IPS-20b (cell line): ENCODE measurements around the gene LYVE1.

Source experiments
- H3K27ac ChIP-seq: one replicate; pipeline ENCODE4 v1.5.1; 2013; ENCODE audit warnings: low read length
- H3K27me3 ChIP-seq: 2 replicates; pipeline ENCODE4 v1.6.1; 2013; ENCODE audit warnings: mild to moderate bottlenecking, low read length, inconsistent platforms; ENCODE audit not compliant: insufficient read depth
- H3K36me3 ChIP-seq: 2 replicates; pipeline ENCODE4 v1.6.1; 2013; ENCODE audit warnings: low read depth, mild to moderate bottlenecking, inconsistent platforms, low read length, moderate library complexity; ENCODE audit not compliant: insufficient read depth
- H3K4me1 ChIP-seq: 2 replicates; pipeline ENCODE4 v1.6.1; 2013; ENCODE audit warnings: mild to moderate bottlenecking, control low read depth, inconsistent platforms, low read length, moderate library complexity; ENCODE audit not compliant: insufficient read depth
- H3K4me3 ChIP-seq: 2 replicates; pipeline ENCODE4 v1.5.1; 2013; ENCODE audit warnings: mild to moderate bottlenecking, low read length, inconsistent platforms
- H3K9ac ChIP-seq: 2 replicates; pipeline ENCODE4 v1.6.1; 2013; ENCODE audit warnings: low read depth, mild to moderate bottlenecking, inconsistent platforms, low read length, moderate library complexity
- H3K9me3 ChIP-seq: 2 replicates; pipeline ENCODE4 v1.6.1; 2013; ENCODE audit warnings: mild to moderate bottlenecking, low read depth, low read length, inconsistent platforms; ENCODE audit not compliant: insufficient read depth

Gene LYVE1

GRCh38 chr11:10572533-10572932, 4.1 kb upstream of the LYVE1 start:
- no peaks in the 10 kb centered on the region for H3K27me3 ChIP-seq
- H3K4me3 ChIP-seq: no peak overlapping the region
- H3K27ac ChIP-seq: no peak overlapping the region
- H3K9ac ChIP-seq: no peak overlapping the region
- H3K36me3 ChIP-seq: no peaks in the 10 kb centered on the region
- H3K4me1 ChIP-seq: peaks cover 16% of the 10 kb centered on the region; the same call in 1 of the 2 replicates
- H3K9me3 ChIP-seq: no peaks in the 10 kb centered on the region

DNA sequence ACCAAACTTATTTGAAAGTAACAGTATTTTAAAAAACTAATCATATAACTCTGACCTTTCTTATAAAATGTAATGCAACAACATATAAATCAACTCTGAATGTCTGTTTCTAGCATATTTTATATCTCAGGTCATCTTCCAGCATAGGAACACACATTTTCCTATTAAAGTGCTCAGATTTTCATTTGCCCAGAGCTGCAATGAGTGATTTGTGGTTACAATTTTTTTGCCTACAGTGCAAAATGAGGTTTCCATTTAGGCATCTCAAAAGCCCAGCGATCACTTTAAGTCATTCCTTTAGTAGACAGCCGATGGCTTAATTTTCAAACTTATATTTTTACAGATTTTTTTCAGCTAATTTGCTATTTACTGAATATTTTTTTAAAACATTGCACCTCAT, 1.0 kb downstream of the LYVE1 start:
- H3K4me3 ChIP-seq: no peak overlapping the region
- H3K4me1 ChIP-seq: peaks cover 14% of the 10 kb centered on the region; the same call in 1 of the 2 replicates
- no peak overlapping the region for H3K27ac ChIP-seq
- H3K36me3 ChIP-seq: no peaks in the 10 kb centered on the region
- H3K9me3 ChIP-seq: no peaks in the 10 kb centered on the region
- H3K9ac ChIP-seq: no peak overlapping the region
- no peaks in the 10 kb centered on the region for H3K27me3 ChIP-seq

DNA sequence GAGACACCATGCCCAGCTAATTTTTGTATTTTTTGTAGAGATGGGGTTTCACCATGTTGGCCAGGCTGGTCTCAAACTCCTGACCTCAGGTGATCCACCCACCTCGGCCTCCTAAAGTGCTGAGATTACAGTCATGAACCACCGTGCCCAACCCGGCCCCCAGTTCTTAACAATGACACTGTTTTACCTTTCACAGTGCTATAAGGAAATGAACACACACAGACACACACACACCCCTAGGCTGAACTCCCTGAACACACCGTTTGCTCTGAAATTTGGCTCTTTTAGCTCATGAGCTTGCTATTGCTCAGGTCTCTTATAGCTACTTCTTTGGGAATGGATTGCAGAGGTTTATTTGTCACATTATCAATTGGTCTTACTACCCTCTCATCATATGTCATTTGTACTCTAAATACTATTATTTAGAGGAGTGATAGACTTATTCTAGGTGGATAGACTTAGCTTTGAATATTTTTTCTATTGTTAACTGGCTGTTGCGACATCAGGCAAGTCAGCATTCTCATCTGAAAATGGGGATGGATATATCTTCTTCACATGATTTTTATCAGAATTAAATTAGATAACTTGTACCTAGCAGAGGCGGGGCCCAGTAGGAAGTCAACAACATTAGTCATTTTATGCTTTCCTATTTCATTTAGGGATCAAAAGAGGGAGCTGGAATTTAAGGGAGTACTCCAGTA, 2.1 kb downstream of the LYVE1 start:
- H3K4me1 ChIP-seq: peaks cover 14% of the 10 kb centered on the region; the same call in 1 of the 2 replicates
- no peak overlapping the region for H3K4me3 ChIP-seq
- no peaks in the 10 kb centered on the region for H3K9me3 ChIP-seq
- H3K9ac ChIP-seq: no peak overlapping the region
- H3K27me3 ChIP-seq: no peaks in the 10 kb centered on the region
- no peaks in the 10 kb centered on the region for H3K36me3 ChIP-seq
- H3K27ac ChIP-seq: no peak overlapping the region

- H3K27me3 ChIP-seq: no peaks in the 10 kb centered on the region
- no peak overlapping the region for H3K4me3 ChIP-seq
- H3K36me3 ChIP-seq: no peaks in the 10 kb centered on the region
- H3K27ac ChIP-seq: no peak overlapping the region
- H3K4me1 ChIP-seq: peaks cover 14% of the 10 kb centered on the region; the same call in 1 of the 2 replicates
- H3K9me3 ChIP-seq: no peaks in the 10 kb centered on the region
- no peak overlapping the region for H3K9ac ChIP-seq
Measured at GRCh38 chr11:10565493-10565892, 3.0 kb downstream of the LYVE1 start.

DNA sequence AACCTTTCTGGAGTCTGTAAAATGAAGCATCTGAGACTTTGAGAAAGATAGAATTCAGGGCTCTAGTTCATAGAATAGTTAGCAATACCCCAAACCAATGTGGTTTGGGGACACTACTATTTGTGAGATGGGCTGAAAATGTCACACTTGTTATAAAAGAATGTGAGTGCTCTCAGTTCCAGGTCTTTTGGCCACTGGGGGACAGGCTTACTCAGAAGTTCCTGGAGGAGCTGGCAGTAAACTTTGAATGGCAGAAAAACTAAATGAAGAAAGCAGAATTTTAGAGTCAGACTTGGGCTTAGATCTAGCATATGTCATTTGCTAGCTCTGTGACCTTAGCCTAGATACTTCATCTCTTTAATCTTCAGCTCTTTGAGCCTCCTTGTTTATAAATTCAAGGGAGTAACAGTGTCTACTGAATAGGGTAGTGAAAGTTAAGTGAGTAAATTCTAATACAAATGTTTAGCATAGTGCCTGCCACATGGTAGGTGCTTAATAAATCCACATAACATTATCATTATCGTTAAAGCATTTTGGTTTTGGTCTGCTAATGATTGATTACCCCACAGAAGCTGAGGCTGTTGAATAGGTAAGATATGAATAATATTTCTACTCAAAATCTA, 3.7 kb downstream of the LYVE1 start:
- H3K27ac ChIP-seq: no peak overlapping the region

GRCh38 chr11:10564030-10564429, 4.4 kb downstream of the LYVE1 start:
- H3K4me3 ChIP-seq: no peak overlapping the region
- peaks cover 4% of the 10 kb centered on the region; the same call in 1 of the 2 replicates for H3K4me1 ChIP-seq
- no peaks in the 10 kb centered on the region for H3K36me3 ChIP-seq
- H3K27ac ChIP-seq: no peak overlapping the region
- H3K9ac ChIP-seq: no peak overlapping the region
- H3K27me3 ChIP-seq: no peaks in the 10 kb centered on the region
- H3K9me3 ChIP-seq: no peaks in the 10 kb centered on the region

More for the DNA sequence above, 3.7 kb downstream of the LYVE1 start:
- H3K27me3 ChIP-seq: no peaks in the 10 kb centered on the region
- no peak overlapping the region for H3K4me3 ChIP-seq
- no peak overlapping the region for H3K9ac ChIP-seq
- H3K4me1 ChIP-seq: peaks cover 12% of the 10 kb centered on the region; the same call in 1 of the 2 replicates
- H3K9me3 ChIP-seq: no peaks in the 10 kb centered on the region
- H3K36me3 ChIP-seq: no peaks in the 10 kb centered on the region

GRCh38 chr11:10561947-10562346, 6.5 kb downstream of the LYVE1 start:
- Histone ChIP-seq H3K36me3 (no peaks in the 10 kb centered on the region), H3K9ac (no peak overlapping the region), H3K4me1 (no peaks in the 10 kb centered on the region), H3K9me3 (no peaks in the 10 kb centered on the region), H3K27me3 (no peaks in the 10 kb centered on the region), H3K27ac (no peak overlapping the region), H3K4me3 (no peak overlapping the region)

DNA sequence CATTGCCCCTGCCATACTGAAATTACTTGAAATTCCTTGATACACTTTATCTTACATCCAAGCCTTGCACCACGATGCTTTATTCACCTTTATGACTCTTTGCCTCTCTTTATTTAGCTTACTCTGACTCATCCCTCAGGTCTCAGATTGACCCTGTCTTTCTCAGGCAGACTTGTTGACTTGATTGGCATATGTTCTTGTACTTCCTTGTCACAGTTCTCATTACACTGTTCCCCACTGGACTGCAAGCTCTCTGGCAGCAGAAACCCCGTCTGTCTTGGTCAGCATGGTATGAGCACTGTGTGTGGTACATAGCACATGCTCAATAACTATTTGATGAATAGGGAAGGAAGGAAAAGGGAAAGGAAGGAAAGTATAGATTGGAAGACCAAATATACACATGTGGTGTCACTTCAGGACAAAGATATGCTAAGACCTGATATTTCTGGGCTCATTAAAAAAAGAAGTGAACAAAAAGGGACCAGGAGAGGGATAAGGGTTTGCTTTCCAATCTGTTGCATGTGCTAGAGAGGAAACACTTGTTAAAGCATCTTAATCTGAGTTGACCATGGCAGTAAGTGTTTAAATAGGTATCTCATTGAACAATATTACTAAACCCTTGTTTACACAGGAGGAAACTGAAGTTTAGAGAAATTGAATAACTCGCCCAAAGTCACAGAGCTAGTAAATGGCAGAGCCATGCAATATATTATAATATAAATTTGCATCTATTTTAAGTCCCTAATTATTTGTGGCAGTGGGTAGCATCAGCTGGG, 7.2 kb downstream of the LYVE1 start:
- no peak overlapping the region for H3K9ac ChIP-seq
- H3K36me3 ChIP-seq: no peaks in the 10 kb centered on the region
- no peaks in the 10 kb centered on the region for H3K4me1 ChIP-seq
- no peaks in the 10 kb centered on the region for H3K27me3 ChIP-seq
- H3K27ac ChIP-seq: no peak overlapping the region
- no peak overlapping the region for H3K4me3 ChIP-seq
- no peaks in the 10 kb centered on the region for H3K9me3 ChIP-seq

- no peak overlapping the region for H3K27ac ChIP-seq
Measured at GRCh38 chr11:10558288-10558687, 10.2 kb downstream of the LYVE1 start.

DNA sequence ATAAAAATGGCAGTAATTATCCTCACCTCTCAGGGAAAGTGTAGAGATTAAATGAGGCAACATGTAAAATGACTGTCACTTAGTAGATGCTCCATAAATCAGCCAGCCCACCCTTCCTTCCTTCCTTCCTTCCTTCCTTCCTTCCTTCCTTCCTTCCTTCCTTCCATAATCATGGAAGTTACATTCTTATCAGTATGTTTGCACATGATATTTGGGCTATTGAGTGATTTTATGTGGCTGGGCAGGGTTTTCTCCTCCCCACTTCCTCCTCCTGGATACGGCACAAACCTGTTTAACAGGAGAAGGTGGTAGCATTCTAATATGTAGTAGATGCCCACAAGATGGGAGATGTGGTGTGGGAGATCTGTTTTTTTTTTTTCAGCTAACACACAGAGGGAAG, 11.9 kb downstream of the LYVE1 start:
- H3K27me3 ChIP-seq: no peaks in the 10 kb centered on the region
- no peaks in the 10 kb centered on the region for H3K9me3 ChIP-seq
- H3K4me1 ChIP-seq: no peaks in the 10 kb centered on the region
- H3K9ac ChIP-seq: no peak overlapping the region
- no peaks in the 10 kb centered on the region for H3K36me3 ChIP-seq
- H3K4me3 ChIP-seq: no peak overlapping the region
- H3K27ac ChIP-seq: no peak overlapping the region

More at GRCh38 chr11:10558288-10558687, 10.2 kb downstream of the LYVE1 start:
- Histone ChIP-seq H3K9me3 (no peaks in the 10 kb centered on the region), H3K27me3 (no peaks in the 10 kb centered on the region), H3K4me3 (no peak overlapping the region), H3K9ac (no peak overlapping the region), H3K4me1 (no peaks in the 10 kb centered on the region), H3K36me3 (no peaks in the 10 kb centered on the region)

DNA sequence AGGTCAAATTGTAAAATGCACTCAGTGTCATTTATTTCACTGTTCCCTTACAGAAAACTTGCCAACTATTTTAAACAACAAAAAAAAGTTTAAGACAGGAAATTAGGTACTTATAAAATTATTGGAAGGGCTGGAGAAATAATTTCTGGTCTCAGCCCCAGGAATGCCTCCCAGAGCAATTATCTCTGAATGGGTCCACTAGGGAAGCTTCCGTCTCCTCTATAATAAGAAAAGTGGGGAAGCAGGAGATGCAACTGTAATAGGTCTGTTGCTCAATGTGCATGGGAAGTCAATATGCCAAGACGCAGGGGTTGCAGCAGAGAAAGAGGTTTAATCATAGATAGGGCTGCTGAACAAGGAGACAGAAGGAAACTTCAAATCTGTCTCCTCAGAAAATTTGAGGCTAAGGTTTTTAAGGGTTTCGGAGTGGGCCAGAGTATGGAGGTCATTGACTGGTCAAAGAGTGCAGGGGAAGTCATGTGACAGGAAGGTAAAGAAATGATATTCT, 16.6 kb downstream of the LYVE1 start:
- Histone ChIP-seq H3K4me3 (no peak overlapping the region), H3K27me3 (no peaks in the 10 kb centered on the region), H3K9ac (no peak overlapping the region), H3K4me1 (no peaks in the 10 kb centered on the region), H3K27ac (no peak overlapping the region), H3K9me3 (no peaks in the 10 kb centered on the region), H3K36me3 (no peaks in the 10 kb centered on the region)
